ENCODE results near the gene LRRC7.

Gene LRRC7

DNA sequence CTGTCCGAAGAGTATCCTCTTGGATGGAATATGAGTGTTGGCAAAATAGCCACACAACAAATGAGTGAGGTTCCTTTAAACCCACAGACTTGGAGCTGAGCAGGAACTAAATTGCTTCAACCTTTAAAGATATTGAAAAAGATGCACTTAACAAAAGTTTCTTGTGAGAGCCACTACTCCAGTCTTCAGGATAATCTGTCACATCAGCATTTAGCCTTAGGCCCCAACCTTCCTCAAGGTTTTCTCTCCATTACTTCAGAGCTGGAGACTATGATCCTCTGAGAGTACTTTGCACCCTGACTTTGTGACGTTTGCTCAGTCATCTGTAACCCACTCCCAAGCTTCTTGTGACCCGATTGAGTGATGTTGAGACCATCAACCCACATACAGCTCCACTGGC, 424.9 kb downstream of the LRRC7 start:
- Histone ChIP-seq H3K36me3 (replicated peaks; ENCODE audit: insufficient read depth, low read length) (no peaks in the 10 kb centered on the region), H2AFZ (ENCODE audit: low read length) (no peak overlapping the region), H3K9me3 (replicated peaks; ENCODE audit: insufficient read depth, low read length) (no peaks in the 10 kb centered on the region), H3K27ac (ENCODE audit: low read length) (no peak overlapping the region), H4K20me1 (ENCODE audit: insufficient read depth, low read length) (no peaks in the 10 kb centered on the region), H3K4me1 (ENCODE audit: low read length) (no peaks in the 10 kb centered on the region), H3K27me3 (replicated peaks; ENCODE audit: insufficient read depth, low read length) (no peaks in the 10 kb centered on the region), H3K79me2 (ENCODE audit: low read length) (no peaks in the 10 kb centered on the region), H3K9me2 (replicated peaks; ENCODE audit: insufficient read depth, low read length) (no peaks in the 10 kb centered on the region), H3F3A (ENCODE audit: insufficient read depth, low read length) (no peaks in the 10 kb centered on the region), H3K9ac (ENCODE audit: low read length) (no peak overlapping the region), H3K4me2 (ENCODE audit: low read depth, low read length) (no peak overlapping the region), H3K4me3 (ENCODE audit: low read length) (no peak overlapping the region)
- TF ChIP-seq EZH2 (optimal IDR thresholded peaks at IDR 0.05; ENCODE audit: low read depth, low read length) (no peak), CTCF (IDR thresholded peaks at IDR 0.05; ENCODE audit: low read length) (no peak)
- no peak for DNase-seq

DNA sequence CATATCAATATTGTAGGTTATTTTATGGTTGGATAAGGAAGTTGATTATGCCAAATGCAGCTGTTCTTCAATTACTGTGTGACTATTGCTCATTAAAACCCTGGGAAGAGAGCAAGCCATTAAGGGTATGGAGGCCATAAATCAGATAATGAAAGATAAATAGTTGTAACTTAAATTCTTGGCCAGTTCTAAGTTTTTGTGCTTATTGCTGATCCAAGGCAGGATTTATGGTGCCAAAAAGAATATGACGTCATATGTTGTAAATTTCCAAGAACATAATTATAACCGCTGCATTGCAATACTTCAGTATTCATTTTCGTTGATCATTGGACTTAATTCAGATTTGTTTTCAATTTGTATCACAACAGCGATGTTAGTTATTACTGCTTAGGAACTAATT, 426.1 kb downstream of the LRRC7 start:
- no peak overlapping the region for H3K4me2 ChIP-seq (ENCODE audit: low read depth, low read length)
- no peak overlapping the region for H2AFZ ChIP-seq (ENCODE audit: low read length)
- no peak overlapping the region for H3K9ac ChIP-seq (ENCODE audit: low read length)
- no peaks in the 10 kb centered on the region for H3K27me3 ChIP-seq (replicated peaks; ENCODE audit: insufficient read depth, low read length)
- DNase-seq, result no peak
- H3F3A ChIP-seq (ENCODE audit: insufficient read depth, low read length), result no peaks in the 10 kb centered on the region
- H3K4me3 ChIP-seq (ENCODE audit: low read length), result no peak overlapping the region
- H3K79me2 ChIP-seq (ENCODE audit: low read length), result no peaks in the 10 kb centered on the region
- H3K9me2 ChIP-seq (replicated peaks; ENCODE audit: insufficient read depth, low read length), result no peaks in the 10 kb centered on the region
- H3K4me1 ChIP-seq (ENCODE audit: low read length), result no peaks in the 10 kb centered on the region
- H4K20me1 ChIP-seq (ENCODE audit: insufficient read depth, low read length), result no peaks in the 10 kb centered on the region
- H3K36me3 ChIP-seq (replicated peaks; ENCODE audit: insufficient read depth, low read length), result no peaks in the 10 kb centered on the region
- H3K9me3 ChIP-seq (replicated peaks; ENCODE audit: insufficient read depth, low read length), result no peaks in the 10 kb centered on the region
- no peak overlapping the region for H3K27ac ChIP-seq (ENCODE audit: low read length)
- TF ChIP-seq EZH2phosphoT487 (IDR thresholded peaks at IDR 0.05; ENCODE audit: low read length) (no peak), CTCF (IDR thresholded peaks at IDR 0.05; ENCODE audit: low read length) (no peak), EZH2 (optimal IDR thresholded peaks at IDR 0.05; ENCODE audit: low read depth, low read length) (no peak)

DNA sequence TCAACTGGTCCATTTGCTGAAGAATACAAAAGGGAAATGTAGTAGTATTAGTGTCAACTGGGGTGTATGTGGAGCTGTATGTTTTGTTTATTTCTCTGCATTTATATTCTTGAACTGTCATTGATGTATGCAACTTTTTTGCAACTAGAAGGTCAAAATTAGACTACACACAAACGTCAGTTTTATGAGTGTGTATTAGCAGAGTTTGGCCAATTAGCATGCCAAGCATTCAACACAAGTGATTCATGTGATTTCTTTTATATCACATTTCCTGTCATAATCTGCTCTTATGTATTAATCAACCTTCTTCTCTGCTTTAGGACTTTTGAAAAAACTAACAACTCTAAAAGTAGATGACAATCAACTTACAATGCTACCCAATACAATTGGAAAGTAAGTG, 426.5 kb downstream of the LRRC7 start:
- H3K4me1 ChIP-seq (ENCODE audit: low read length), result no peaks in the 10 kb centered on the region

More for the DNA sequence above, 426.5 kb downstream of the LRRC7 start:
- H3K9ac ChIP-seq (ENCODE audit: low read length), result no peak overlapping the region
- no peaks in the 10 kb centered on the region for H3K9me2 ChIP-seq (replicated peaks; ENCODE audit: insufficient read depth, low read length)
- DNase-seq, result no peak
- no peaks in the 10 kb centered on the region for H4K20me1 ChIP-seq (ENCODE audit: insufficient read depth, low read length)
- H3K4me3 ChIP-seq (ENCODE audit: low read length), result no peak overlapping the region
- no peaks in the 10 kb centered on the region for H3F3A ChIP-seq (ENCODE audit: insufficient read depth, low read length)
- TF ChIP-seq EZH2phosphoT487 (IDR thresholded peaks at IDR 0.05; ENCODE audit: low read length), result no peak
- TF ChIP-seq CTCF (IDR thresholded peaks at IDR 0.05; ENCODE audit: low read length), result no peak
- no peak for TF ChIP-seq EZH2 (optimal IDR thresholded peaks at IDR 0.05; ENCODE audit: low read depth, low read length)
- H3K79me2 ChIP-seq (ENCODE audit: low read length), result no peaks in the 10 kb centered on the region
- H2AFZ ChIP-seq (ENCODE audit: low read length), result no peak overlapping the region
- H3K36me3 ChIP-seq (replicated peaks; ENCODE audit: insufficient read depth, low read length), result no peaks in the 10 kb centered on the region
- H3K27ac ChIP-seq (ENCODE audit: low read length), result no peak overlapping the region
- no peak overlapping the region for H3K4me2 ChIP-seq (ENCODE audit: low read depth, low read length)
- H3K27me3 ChIP-seq (replicated peaks; ENCODE audit: insufficient read depth, low read length), result no peaks in the 10 kb centered on the region
- no peaks in the 10 kb centered on the region for H3K9me3 ChIP-seq (replicated peaks; ENCODE audit: insufficient read depth, low read length)
